CD4-positive, alpha-beta T cell treated with Interleukin-4 for 4 hours (primary cell): ENCODE results near the gene BCL2L14.
A peak's percentile ranks its signal among the peaks of the same experiment; 100 is the strongest.

Experiments
- DNase-seq: peaks from one replicate; pipeline ENCODE4 v3.0.0-alpha.2; 2020

BCL2L14 gene

GRCh38 chr12:12070674-12071656, at the start of gene BCL2L14:
Gene BCL2L14 (plus strand): TSS chr12:12070939. CDS start chr12:12079306, 8,367 bp downstream.
- peak; percentile 5 for DNase-seq

GRCh38 chr12:12022306-12022936, 48.3 kb upstream of the BCL2L14 start:
- DNase-seq, result no peak

GRCh38 chr12:12023456-12023855, 47.3 kb upstream of the BCL2L14 start:
- DNase-seq, result no peak

- DNase-seq, result peak; percentile 51
These were observed 45.6 kb upstream of the BCL2L14 start for GRCh38 chr12:12024911-12025682.

- DNase-seq, result no peak
These were observed 44.8 kb upstream of the BCL2L14 start for GRCh38 chr12:12025799-12026386.

GRCh38 chr12:12028668-12029402, 41.9 kb upstream of the BCL2L14 start:
- no peak for DNase-seq

GRCh38 chr12:12029653-12030052, 41.1 kb upstream of the BCL2L14 start:
- no peak for DNase-seq

- no peak for DNase-seq
These were observed 38.4 kb upstream of the BCL2L14 start for GRCh38 chr12:12032260-12032791.

GRCh38 chr12:12032851-12033797, 37.6 kb upstream of the BCL2L14 start:
- DNase-seq, result peak; percentile 63

- no peak for DNase-seq
These were observed 36.9 kb upstream of the BCL2L14 start for GRCh38 chr12:12033824-12034223.

- no peak for DNase-seq
These were observed 36.4 kb upstream of the BCL2L14 start for GRCh38 chr12:12034344-12034743.

GRCh38 chr12:12035229-12035628, 35.5 kb upstream of the BCL2L14 start:
- no peak for DNase-seq

- DNase-seq, result no peak
These were observed 33.8 kb upstream of the BCL2L14 start for GRCh38 chr12:12036901-12037300.

- DNase-seq, result no peak
These were observed 30.8 kb upstream of the BCL2L14 start for GRCh38 chr12:12039897-12040296.

- DNase-seq, result no peak
These were observed 24.3 kb upstream of the BCL2L14 start for GRCh38 chr12:12046401-12046800.

GRCh38 chr12:12047682-12048081, 23.1 kb upstream of the BCL2L14 start:
- DNase-seq, result no peak

GRCh38 chr12:12048266-12048665, 22.5 kb upstream of the BCL2L14 start:
- DNase-seq, result no peak

- DNase-seq, result no peak
These were observed 22.0 kb upstream of the BCL2L14 start for GRCh38 chr12:12048714-12049113.

- DNase-seq, result no peak
These were observed 19.1 kb upstream of the BCL2L14 start for GRCh38 chr12:12051668-12052067.

GRCh38 chr12:12054993-12055392, 15.7 kb upstream of the BCL2L14 start:
- DNase-seq, result no peak

- DNase-seq, result no peak
These were observed 13.8 kb upstream of the BCL2L14 start for GRCh38 chr12:12056951-12057350.
